ENCODE data around the gene LBP. TPM values are rescaled to one million over a fixed set of nuclear protein-coding genes. Genes with fewer than 3 reads are reported as not detected.

LBP gene
- total and polyA plus RNA-seq, 2 of the 13 experiments (the other 11 are each of a cell fraction or from before 2014, with no cell fraction given) = 0.07 to 0.20 TPM

- H4K20me1 ChIP-seq (ENCODE audit: insufficient read depth, low read length) = no peaks in the 10 kb centered on the region
- peaks cover 0 to 1% of the 10 kb centered on the region in 2 experiments; a peak in 1 of 5 replicates for H3K27me3 ChIP-seq (ENCODE audit: control insufficient read depth in 1 of 2, insufficient read depth in 2 of 2, low read length in 2 of 2)
- no peak overlapping the region for H3K4me2 ChIP-seq (ENCODE audit: low read depth, low read length)
- no peaks in the 10 kb centered on the region for H3K79me2 ChIP-seq (ENCODE audit: insufficient read depth, low read length)
- no peak for ATAC-seq
- H3K9ac ChIP-seq (ENCODE audit: insufficient read depth, low read depth, low read length) = no peak overlapping the region
- intact Hi-C loops (cut with micrococcal nuclease; ENCODE audit: unreplicated experiment) = no loop called here
- in situ Hi-C loops (cut with HindIII; ENCODE audit: extremely low pct_ligation_motif_present, low pct_unique_long_range_greater_than_20kb) = no loop called here
- H3K36me3 ChIP-seq (replicated peaks in 1 of 2; ENCODE audit: control insufficient read depth in 1 of 2, insufficient read depth in 2 of 2, low read length in 2 of 2) = no peaks in the 10 kb centered on the region
- no peak overlapping the region for H2AFZ ChIP-seq (ENCODE audit: low read length)
- H3K27ac ChIP-seq (ENCODE audit: extremely low read length, insufficient read depth, low read length) = no peak overlapping the region
- no peak overlapping the region for H3K4me3 ChIP-seq (replicated peaks in 1 of 3; ENCODE audit: insufficient read depth in 1 of 3, low read depth in 2 of 3, low read length in 3 of 3)
- BruUV-seq (replicated peaks) = no TSS peak
- ChIA-PET POLR2A (no interaction called here), CTCF (ENCODE audit: low intra/inter-chr PET ratio, low total read pairs) (no interaction called here)
- TF ChIP-seq MAZ (IDR thresholded peaks at IDR 0.05; ENCODE audit: borderline replicate concordance, low read depth, low read length) = no peak
- TF ChIP-seq MAZ (CRISPR knock-in tag; IDR thresholded peaks at IDR 0.05; ENCODE audit: low read depth) = no peak
- no peak for TF ChIP-seq ZNF382 (CRISPR knock-in tag; IDR thresholded peaks at IDR 0.05; ENCODE audit: borderline replicate concordance)
- TF ChIP-seq RELA (CRISPR knock-in tag; IDR thresholded peaks at IDR 0.05) = no peak
- TF ChIP-seq POGK (CRISPR knock-in tag; conservative IDR thresholded peaks at IDR 0.05) = no peak
- no peak for TF ChIP-seq PBX2 (CRISPR knock-in tag; IDR thresholded peaks at IDR 0.05)
- TF ChIP-seq ZNF281 (CRISPR knock-in tag; IDR thresholded peaks at IDR 0.05; ENCODE audit: borderline replicate concordance) = no peak
- no peak for TF ChIP-seq ZNF329 (CRISPR knock-in tag; IDR thresholded peaks at IDR 0.05; ENCODE audit: low read depth)
- TF ChIP-seq PCBP2 (optimal IDR thresholded peaks at IDR 0.05; ENCODE audit: low read depth, low read length, poor library complexity, severe bottlenecking) = no peak
- 51% methylated on average over 14 of the region's 15 CpGs for WGBS (ENCODE audit: low lambda C conversion rate)
- DNase-seq (ENCODE audit: low spot score) = no peak
- FAIRE-seq = no peak
- H3K4me1 ChIP-seq (ENCODE audit: insufficient read depth, low read length) = peaks cover 14% of the 10 kb centered on the region
- no peaks in the 10 kb centered on the region for H3K9me3 ChIP-seq (ENCODE audit: low read length)
Observed at GRCh38 chr20:38350879-38351775, 4.8 kb downstream of the LBP start.
